HG03439 (cell line): Measurements from ENCODE around the gene PIM3.

Experiments
- ATAC-seq: cut with Tn5 transposase; IDR thresholded peaks from one replicate; pipeline ENCODE4 v1.9.1; 2021; ENCODE audit warnings: mild to moderate bottlenecking, moderate library complexity; ENCODE audit not compliant: unreplicated experiment

The PIM3 gene

DNA sequence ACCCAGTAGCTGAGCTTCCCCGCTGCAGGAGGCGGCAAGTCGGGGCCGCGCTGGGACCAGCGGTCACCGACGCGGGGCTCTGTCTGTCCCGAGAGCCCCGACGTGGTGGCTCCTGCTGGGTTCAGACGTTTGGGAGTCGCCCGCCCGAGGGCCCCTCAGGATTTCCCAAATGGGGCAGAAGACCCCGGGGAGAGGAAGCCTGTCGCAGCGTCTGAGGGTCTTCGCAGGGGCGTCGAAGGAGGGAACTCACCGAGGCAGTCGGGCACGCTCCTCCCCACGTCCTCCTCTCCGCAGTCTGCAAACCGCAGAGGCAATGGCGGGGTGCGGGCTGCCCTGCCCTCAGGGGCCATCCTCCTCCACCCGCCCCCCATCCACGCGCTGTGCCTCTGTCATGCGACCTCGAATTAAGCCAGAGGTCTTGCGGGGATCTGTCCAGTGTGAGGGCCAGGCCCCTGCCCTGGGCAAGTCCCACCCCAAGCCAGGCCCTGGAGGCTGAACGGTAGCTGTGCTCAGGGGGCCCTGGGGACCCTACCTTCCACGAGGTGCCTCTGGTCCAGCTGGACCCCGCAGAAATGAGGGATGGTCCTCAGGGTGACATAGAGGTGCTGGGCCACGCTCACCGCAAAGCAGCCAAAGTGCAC, 39.5 kb downstream of the PIM3 start:
- ATAC-seq: no peak

DNA sequence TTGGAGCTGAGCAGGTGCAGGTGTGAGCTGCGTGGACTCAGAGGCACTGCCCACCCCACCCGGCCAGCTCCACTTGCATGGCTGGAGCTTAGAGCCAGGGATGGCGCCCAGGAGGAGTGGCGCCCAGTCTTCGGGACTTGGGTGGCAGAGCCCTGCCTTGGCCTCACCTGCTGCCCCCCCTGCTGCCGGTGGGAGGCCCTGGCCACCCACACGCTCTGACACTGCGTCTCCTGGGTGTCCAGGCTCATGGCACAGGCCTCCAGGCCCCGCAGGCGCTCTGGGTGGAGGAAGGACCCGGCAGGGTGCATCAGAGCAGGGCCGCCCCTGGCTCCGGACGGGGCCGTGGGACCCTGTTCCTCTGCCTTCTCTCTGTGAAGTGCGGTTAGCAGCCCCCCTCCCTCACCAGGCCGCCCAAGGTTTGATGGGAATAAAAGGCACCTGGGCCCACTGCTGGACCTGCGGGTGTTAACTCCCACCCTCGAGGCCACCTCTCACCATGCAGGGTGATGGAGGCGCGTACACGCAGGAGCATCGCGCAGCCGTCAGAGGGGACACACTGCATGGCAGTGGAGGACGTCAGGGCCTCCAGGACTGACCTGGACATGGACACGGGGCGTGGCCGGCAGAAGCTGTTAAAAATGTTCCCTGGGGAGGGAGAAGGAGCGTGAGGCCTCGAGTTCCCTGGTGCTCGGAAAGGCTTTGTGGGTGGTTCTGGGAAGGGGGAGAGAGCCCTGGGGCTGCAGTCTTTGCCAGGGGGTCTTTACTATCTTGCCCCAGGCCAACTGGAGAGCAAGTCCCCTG, 40.2 kb downstream of the PIM3 start:
- no peak for ATAC-seq

DNA sequence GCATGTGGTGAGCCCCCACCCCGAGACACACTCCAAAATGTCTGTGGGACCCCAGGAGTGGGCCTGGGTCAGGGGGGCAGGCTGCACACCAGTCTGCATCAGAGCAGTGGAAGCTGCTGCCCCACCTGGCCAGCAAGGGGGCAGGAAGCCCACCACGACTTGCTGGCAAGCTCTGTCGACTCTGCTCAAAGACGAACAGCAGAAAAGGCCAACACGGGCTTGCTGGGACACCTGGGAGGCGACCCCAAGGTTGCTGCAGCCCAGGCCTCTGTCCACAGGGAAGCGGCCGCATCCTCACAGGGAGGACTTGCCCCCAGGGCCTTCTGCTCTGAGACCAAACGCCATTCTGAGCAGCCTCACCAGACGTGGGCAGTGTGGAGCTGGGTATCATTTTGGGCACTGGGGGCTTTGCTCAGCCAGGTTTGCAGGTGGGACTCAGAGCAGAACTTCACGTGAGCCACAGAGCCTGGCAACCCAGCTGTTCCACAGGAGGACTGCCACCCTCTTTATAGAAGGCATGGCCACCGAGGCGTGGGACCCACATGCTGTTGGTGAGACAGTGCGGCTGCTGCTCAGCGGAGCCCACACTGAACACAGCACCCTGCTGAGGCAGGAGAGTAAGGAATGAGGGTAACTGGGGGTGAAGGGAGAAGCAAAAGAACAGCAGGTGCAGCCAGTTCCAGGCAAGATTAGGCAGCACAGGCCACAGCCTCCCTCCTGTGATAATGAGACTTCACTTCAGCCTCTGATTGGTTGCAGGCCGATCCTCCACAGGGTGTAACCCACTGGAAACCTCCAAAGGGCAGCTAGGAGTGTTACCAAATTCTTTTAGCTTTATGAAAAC, 41.0 kb downstream of the PIM3 start:
- ATAC-seq: no peak

DNA sequence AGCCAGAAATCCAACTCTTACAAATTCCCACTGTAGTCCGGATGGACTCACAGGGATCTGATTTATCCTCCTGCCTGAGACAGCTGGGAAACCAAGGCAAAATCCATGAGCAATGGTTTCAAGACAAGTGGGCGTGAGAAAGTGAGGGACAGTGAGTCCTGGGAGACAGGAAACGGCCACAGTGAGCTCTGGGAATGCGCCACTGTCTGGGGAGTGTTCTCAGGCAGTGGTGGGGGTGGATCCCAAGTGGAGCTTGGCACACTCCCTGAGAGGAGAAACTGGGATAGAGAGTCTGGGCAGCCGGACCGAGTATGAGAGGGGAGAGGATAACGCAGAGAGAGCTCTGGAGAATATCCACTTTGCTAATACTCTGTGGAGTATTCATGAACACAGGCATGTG, 42.2 kb downstream of the PIM3 start:
- ATAC-seq: no peak

DNA sequence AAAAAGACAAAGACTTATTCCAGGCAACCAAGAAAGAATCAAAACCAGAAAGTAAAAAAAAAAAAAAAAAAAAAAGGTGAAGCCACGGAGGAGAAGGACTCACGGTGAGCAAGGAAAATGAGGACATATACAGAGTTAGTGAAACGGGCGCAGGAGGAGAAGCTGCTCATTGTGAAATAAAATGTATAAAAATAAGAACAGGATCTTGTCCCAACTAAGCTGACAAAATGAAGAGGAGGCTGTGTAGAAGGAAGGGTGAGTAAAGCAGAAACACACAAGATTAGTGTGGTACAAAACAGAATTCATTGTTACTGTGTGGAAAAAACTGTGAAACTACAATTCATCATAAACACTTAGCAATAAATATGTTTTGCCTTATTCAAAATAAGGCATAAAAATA, 44.3 kb downstream of the PIM3 start:
- ATAC-seq: no peak

DNA sequence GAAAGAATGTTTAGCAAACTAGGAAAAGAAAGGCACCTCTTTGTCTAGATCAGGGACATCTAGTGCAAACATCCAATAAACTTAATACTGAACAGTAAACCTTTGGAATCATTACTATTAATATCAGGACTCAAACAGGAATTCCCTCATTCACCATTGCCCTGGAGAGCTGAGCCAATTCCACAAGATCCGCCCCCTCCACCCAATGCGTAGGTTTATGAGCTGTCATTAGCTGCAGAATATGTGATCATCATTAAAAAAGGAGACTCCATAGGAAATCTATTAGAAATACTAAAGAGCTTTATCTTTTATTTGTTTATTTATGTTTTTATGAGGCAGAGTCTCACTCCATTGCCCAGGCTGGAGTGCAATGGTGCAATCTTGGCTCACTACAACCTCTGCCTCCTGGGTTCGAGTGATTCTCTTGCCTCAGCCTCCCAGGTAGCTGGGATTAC, 46.5 kb downstream of the PIM3 start:
- ATAC-seq: no peak

- ATAC-seq: no peak
These were observed 47.8 kb downstream of the PIM3 start for GRCh38 chr22:50008151-50009040.

DNA sequence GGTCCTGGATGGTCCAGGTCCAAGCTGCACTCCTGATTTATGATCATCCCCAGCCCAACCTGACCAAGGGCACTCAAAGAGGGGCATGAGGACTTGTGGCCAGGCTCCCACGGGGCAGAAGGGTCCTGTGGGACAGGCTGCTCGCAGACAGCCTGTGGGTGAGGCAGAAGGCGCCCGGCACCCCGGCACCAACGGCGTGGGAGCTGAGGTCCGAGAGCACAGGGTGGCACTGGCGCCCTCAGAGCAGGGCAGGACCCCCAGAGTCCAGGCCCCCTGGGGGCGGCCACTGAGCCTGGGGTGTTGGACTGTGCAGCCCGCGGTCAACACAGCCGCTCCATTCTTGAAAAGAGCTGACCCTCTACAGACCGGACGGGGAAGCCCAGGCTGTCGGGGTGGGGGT, 48.7 kb downstream of the PIM3 start:
- ATAC-seq: no peak

DNA sequence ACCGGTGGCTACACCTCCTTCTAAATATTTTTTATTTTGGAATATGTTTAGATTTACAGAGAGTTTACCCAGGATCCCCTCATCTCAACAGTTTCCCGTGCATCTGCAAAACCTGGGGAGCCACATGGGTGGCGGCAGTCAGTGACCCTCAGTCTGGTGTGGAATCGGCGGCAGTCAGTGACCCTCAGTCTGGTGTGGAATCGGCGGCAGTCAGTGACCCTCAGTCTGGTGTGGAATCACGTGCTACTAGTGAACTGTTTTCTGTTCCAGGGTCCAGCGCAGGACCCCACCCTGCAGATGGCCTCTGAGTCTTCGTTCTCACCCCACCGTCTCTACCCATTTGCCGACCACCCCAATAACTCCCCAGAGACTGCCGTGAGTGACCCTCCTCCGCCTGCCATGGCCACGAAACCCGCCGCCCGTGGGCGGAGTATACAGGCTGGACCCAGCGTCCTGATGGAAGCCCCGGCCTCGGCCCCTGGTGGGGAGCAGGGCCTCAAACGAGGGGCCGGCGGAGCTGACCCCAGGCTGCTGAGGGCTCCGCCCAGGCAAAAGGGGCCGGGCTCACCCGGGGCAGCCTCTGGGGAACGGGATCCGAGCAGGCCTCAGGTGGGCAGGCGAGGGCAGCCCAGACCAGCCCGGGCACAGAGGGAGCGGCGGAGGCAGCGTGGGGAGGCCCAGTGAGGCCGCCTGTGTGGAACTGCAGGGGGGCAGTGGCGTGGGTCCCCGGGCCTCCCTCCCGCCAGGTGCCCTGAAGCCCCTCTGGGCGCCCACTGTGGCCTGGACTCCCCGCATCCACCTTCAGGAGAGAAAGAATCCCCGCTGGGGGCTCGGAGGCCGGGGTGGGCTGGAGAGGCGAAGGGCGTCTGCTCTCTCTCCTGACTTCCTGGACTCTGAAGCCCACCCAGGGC, 49.4 kb downstream of the PIM3 start:
- no peak for ATAC-seq

DNA sequence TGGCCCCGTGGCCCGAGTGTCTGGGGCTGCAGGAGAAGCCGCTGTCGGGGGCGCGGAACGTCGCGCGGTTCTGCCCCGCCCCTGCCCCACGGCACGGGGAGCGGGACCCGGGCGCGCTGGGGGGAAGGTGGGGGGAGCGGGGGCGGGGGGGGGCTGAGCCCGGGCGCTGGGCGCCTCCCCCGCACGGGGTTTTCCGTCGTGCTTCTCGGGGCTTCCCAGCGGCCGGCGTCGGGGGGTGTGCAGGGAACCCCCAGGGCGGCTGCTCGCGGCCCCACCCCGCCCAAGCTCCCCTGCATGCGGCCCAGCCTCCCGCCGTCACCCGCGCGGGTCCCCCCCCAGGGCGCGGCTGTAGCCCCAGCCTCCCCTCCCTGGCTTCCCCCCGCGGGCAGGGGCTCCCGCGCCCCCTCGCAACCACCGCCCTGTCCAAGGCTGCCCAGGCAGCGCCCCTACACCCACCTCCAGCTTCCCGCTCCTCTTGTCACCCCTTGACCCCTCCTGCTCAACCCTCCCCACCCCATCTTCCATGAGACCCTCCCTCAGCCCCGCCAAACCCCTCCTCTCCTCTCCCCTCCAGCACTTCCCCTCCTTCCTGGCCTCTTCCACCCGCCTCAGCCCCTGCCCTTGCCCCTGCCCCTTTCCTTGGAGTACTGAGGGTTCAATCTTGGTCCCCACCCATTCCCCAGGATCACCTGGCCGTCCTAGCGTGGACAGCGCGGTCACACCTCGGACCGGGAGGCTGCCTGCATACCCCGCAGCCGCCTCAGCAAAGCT, 50.3 kb downstream of the PIM3 start:
- ATAC-seq: no peak

- ATAC-seq: no peak
These were observed 51.1 kb downstream of the PIM3 start for GRCh38 chr22:50011447-50012210.

DNA sequence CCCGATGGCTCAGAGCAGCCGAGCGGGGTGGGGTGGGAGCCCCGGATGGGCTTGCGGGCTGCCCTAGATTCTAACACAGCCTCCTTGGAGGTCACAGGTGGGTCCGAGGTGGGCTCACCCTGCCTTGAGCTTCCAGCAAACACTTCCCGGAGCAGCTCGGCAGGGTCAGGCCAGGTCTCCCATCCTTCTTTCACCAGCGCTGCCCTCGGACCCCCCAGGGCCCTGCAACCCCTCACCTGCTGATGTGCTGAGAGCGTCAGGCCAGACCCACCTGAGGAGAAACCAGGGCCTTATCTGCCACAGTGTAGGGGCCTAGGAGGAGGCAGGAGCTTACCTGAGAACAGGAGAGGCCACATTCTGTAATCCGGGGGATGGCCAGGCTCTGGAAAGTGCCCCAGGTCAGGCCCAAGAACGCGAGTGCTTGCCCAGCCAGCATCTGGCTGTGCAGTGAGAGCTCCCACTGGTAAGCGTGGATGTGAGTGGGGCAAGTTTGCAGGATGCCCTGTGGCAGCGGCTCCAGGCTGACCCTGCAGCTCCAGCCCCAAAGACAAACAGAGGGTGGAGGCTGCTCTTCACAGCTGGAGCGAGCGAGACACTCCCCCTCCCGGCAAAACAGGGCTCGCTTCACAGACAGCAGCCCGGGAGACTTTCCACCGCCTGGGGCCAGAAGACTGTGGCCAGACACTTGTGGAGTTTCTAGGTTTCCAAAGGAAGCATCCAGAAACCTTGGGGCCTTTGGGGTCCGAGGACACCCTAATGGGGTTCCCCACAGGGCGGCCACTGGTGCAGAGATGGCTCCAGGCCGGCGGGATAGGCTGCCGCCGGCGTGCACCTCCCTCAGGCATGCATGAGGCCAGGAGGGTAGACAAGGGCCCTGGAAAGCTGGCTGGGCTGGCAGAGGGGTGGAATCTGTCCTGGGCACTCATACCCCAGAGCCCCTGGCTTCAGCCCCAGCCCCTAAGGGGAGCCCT, 51.9 kb downstream of the PIM3 start, which contains the start of gene IL17REL:
Gene IL17REL (minus strand): TSS at position 555 of the 971 bp plus-strand sequence. CDS start 119 bp downstream, at position 436.
- no peak for ATAC-seq
